ENCODE data around the gene HIC2.
"Not testable (repeated sequence)": the region's sequence is repeated elsewhere in the genome, so short reads cannot be mapped to it uniquely, and the experiment has no call there.

DNA sequence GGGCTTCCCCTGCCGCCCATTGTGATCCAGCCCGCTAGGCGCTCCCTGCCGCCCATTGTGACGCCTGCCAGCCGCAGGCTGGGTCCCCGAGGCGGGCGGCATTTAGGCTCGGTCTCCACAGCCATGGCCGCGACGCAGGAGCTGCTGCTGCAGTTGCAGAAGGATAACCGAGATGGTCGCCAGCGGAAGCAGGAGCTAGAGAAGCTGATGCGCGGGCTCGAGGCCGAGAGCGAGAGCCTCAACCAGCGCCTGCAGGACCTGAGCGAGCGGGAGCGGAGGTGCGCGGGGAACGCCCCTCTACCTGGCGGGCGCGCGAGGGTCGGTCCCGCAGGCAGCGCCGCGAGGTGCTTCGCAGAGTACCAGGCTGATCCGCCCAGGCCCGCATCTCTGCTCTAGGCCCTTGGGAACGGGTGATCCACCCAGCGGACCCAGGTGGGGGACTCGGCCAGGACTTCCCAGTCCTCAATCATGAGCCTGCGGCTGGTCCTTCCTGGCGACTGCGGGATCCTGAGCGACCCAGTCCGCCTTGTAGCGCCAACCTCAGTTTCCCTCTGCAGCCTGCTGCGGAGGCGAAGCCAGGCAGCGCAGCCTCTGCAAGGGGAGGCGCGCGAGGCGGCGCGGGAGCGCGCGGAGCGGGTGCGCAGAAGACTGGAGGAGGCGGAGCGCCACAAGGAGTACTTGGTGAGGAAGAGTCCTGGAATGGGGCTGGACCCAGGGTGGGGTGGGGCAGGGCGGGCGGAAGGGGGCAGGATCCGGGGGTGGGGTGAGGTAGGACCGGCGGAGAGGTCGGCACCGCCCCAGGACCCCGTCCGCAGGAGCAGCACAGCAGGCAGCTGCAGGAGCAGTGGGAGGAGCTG lies 50.4 kb downstream of the HIC2 start, which contains the start of gene TMEM191C:
- TF ChIP-seq, protein P1, sequence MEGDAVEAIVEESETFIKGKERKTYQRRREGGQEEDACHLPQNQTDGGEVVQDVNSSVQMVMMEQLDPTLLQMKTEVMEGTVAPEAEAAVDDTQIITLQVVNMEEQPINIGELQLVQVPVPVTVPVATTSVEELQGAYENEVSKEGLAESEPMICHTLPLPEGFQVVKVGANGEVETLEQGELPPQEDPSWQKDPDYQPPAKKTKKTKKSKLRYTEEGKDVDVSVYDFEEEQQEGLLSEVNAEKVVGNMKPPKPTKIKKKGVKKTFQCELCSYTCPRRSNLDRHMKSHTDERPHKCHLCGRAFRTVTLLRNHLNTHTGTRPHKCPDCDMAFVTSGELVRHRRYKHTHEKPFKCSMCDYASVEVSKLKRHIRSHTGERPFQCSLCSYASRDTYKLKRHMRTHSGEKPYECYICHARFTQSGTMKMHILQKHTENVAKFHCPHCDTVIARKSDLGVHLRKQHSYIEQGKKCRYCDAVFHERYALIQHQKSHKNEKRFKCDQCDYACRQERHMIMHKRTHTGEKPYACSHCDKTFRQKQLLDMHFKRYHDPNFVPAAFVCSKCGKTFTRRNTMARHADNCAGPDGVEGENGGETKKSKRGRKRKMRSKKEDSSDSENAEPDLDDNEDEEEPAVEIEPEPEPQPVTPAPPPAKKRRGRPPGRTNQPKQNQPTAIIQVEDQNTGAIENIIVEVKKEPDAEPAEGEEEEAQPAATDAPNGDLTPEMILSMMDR (conservative IDR thresholded peaks at IDR 0.05) = not testable (repeated sequence)
- TF ChIP-seq ZFX (IDR thresholded peaks at IDR 0.05) = not testable (repeated sequence)
